ENCODE data around the gene CDHR1.

DNA sequence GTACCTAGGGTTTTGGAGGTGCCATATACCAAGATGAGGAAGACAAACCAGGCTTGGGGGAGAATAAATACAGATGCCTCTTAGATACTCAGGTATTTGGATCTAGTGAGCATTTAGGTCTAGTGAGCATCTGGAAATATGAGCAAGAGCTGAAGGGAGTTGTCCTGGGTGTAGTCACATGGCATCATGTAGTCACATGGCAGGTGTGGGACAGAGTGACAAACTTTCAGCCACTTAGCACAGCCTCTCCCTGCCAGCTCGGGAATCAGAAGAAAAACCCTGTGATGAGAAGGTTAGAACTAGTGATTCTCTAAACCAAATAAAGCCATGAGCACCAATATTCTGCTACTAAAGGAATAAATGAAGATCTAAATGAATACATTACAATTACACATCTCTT, 74.8 kb downstream of the CDHR1 start:
- TF ChIP-seq CHD2 (IDR thresholded peaks at IDR 0.05; ENCODE audit: low read length, partially characterized antibody): no peak
- TF ChIP-seq CTCF (IDR thresholded peaks at IDR 0.05): no peak
- no peak for TF ChIP-seq MXI1 (IDR thresholded peaks at IDR 0.05; ENCODE audit: low read depth, low read length)
- no peak for TF ChIP-seq EZH2phosphoT487 (IDR thresholded peaks at IDR 0.05; ENCODE audit: borderline replicate concordance, low read depth)
- TF ChIP-seq, protein P1, sequence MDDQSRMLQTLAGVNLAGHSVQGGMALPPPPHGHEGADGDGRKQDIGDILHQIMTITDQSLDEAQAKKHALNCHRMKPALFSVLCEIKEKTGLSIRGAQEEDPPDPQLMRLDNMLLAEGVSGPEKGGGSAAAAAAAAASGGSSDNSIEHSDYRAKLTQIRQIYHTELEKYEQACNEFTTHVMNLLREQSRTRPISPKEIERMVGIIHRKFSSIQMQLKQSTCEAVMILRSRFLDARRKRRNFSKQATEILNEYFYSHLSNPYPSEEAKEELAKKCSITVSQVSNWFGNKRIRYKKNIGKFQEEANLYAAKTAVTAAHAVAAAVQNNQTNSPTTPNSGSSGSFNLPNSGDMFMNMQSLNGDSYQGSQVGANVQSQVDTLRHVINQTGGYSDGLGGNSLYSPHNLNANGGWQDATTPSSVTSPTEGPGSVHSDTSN (IDR thresholded peaks at IDR 0.05): no peak
- TF ChIP-seq, protein P2, sequence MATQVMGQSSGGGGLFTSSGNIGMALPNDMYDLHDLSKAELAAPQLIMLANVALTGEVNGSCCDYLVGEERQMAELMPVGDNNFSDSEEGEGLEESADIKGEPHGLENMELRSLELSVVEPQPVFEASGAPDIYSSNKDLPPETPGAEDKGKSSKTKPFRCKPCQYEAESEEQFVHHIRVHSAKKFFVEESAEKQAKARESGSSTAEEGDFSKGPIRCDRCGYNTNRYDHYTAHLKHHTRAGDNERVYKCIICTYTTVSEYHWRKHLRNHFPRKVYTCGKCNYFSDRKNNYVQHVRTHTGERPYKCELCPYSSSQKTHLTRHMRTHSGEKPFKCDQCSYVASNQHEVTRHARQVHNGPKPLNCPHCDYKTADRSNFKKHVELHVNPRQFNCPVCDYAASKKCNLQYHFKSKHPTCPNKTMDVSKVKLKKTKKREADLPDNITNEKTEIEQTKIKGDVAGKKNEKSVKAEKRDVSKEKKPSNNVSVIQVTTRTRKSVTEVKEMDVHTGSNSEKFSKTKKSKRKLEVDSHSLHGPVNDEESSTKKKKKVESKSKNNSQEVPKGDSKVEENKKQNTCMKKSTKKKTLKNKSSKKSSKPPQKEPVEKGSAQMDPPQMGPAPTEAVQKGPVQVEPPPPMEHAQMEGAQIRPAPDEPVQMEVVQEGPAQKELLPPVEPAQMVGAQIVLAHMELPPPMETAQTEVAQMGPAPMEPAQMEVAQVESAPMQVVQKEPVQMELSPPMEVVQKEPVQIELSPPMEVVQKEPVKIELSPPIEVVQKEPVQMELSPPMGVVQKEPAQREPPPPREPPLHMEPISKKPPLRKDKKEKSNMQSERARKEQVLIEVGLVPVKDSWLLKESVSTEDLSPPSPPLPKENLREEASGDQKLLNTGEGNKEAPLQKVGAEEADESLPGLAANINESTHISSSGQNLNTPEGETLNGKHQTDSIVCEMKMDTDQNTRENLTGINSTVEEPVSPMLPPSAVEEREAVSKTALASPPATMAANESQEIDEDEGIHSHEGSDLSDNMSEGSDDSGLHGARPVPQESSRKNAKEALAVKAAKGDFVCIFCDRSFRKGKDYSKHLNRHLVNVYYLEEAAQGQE (IDR thresholded peaks at IDR 0.05; ENCODE audit: low read depth, low read length): no peak
- no peak for TF ChIP-seq EP300 (IDR thresholded peaks at IDR 0.05; ENCODE audit: borderline replicate concordance in 1 of 2, low read depth in 1 of 2, low read length in 1 of 2)
- TF ChIP-seq GABPA (IDR thresholded peaks at IDR 0.05; ENCODE audit: low read depth): no peak

Measured in SK-N-SH (cell line).